Measurements from ENCODE around the gene MMEL1.
"Not testable (repeated sequence)": the region's sequence is repeated elsewhere in the genome, so short reads cannot be mapped to it uniquely, and the experiment has no call there.

MMEL1 gene
- total RNA-seq = 0.14 to 0.48 reads per million in 2 donors

- DNase-seq = no peak
Measured at GRCh38 chr1:2632561-2633361, at the start of gene MMEL1. Gene MMEL1 (minus strand): TSS chr1:2633016. CDS start chr1:2629484, 3,532 bp downstream.

- DNase-seq = not testable (repeated sequence)
Measured at GRCh38 chr1:2676726-2677125, 43.9 kb upstream of the MMEL1 start.

GRCh38 chr1:2671656-2672055 is 38.8 kb upstream of the MMEL1 start:
- DNase-seq = not testable (repeated sequence)

GRCh38 chr1:2659806-2660205 is 27.0 kb upstream of the MMEL1 start:
- DNase-seq = not testable (repeated sequence)

- not testable (repeated sequence) for DNase-seq
Measured at GRCh38 chr1:2657909-2658308, 25.1 kb upstream of the MMEL1 start.

GRCh38 chr1:2657124-2657523 is 24.3 kb upstream of the MMEL1 start:
- DNase-seq = not testable (repeated sequence)

- DNase-seq = not testable (repeated sequence)
Measured at GRCh38 chr1:2655598-2656434, 23.0 kb upstream of the MMEL1 start.

- not testable (repeated sequence) for DNase-seq
Measured at GRCh38 chr1:2654443-2654948, 21.7 kb upstream of the MMEL1 start.

GRCh38 chr1:2653741-2654442 is 21.1 kb upstream of the MMEL1 start:
- DNase-seq = peak; percentile 29

- not testable (repeated sequence) for DNase-seq
Measured at GRCh38 chr1:2652926-2653571, 20.2 kb upstream of the MMEL1 start.

GRCh38 chr1:2652152-2652925 is 19.5 kb upstream of the MMEL1 start:
- peak; percentile 14 for DNase-seq

- DNase-seq = no peak
Measured at GRCh38 chr1:2650967-2651645, 18.3 kb upstream of the MMEL1 start.

GRCh38 chr1:2646837-2647236 is 14.0 kb upstream of the MMEL1 start:
- DNase-seq = no peak

- DNase-seq = no peak
Measured at GRCh38 chr1:2645776-2646175, 13.0 kb upstream of the MMEL1 start.

- DNase-seq = no peak
Measured at GRCh38 chr1:2645143-2645542, 12.3 kb upstream of the MMEL1 start.

- no peak for DNase-seq
Measured at GRCh38 chr1:2644591-2645101, 11.8 kb upstream of the MMEL1 start.

- no peak for DNase-seq
Measured at GRCh38 chr1:2644171-2644570, 11.4 kb upstream of the MMEL1 start.

- DNase-seq = no peak
Measured at GRCh38 chr1:2643414-2644077, 10.7 kb upstream of the MMEL1 start.

- peak; percentile 92 for DNase-seq
Measured at GRCh38 chr1:2642560-2643413, 10.0 kb upstream of the MMEL1 start.

All from T-helper 9 cell (primary cell).